ENCODE data around the gene CDC42BPA. TPM values are rescaled to one million over a fixed set of nuclear protein-coding genes. Genes with fewer than 3 reads are reported as not detected.

CDC42BPA gene
- total and polyA plus RNA-seq, 2 donors (not counting 1 experiment from before 2014, with no cell fraction given), result 26.4 to 77.1 TPM

GRCh38 chr1:226995365-226996332 is 322.6 kb downstream of the CDC42BPA start:
- no peak for TF ChIP-seq CTCF (conservative IDR thresholded peaks at IDR 0.05 in 1 of 2, IDR thresholded peaks at IDR 0.05 in 1 of 2; ENCODE audit: low read depth in 1 of 2, low read length in 2 of 2)
- no peak for TF ChIP-seq EZH2 (IDR thresholded peaks at IDR 0.05; ENCODE audit: low read length, missing control alignments)
- no peaks in the 10 kb centered on the region for H3K36me3 ChIP-seq (ENCODE audit: control insufficient read depth, insufficient read depth, low read length)

GRCh38 chr1:226994586-226995364 is 323.5 kb downstream of the CDC42BPA start:
- Histone ChIP-seq H3K27ac (ENCODE audit: insufficient read depth, low read length) (no peak overlapping the region), H3K4me2 (ENCODE audit: extremely low read depth, insufficient read depth, low read length) (no peak overlapping the region), H2AFZ (ENCODE audit: low read length) (no peak overlapping the region), H3K9ac (ENCODE audit: insufficient read depth, low read length) (no peak overlapping the region), H3K79me2 (ENCODE audit: control insufficient read depth, insufficient read depth, low read length) (no peaks in the 10 kb centered on the region), H3K36me3 (ENCODE audit: control insufficient read depth, insufficient read depth, low read length) (no peaks in the 10 kb centered on the region), H4K20me1 (ENCODE audit: control insufficient read depth, extremely low read depth, insufficient read depth, low read length) (no peaks in the 10 kb centered on the region), H3K27me3 (ENCODE audit: control insufficient read depth, insufficient read depth, low read length) (no peaks in the 10 kb centered on the region), H3K4me1 (ENCODE audit: control insufficient read depth, extremely low read depth, insufficient read depth, low read length) (no peaks in the 10 kb centered on the region), H3K4me3 (replicated peaks in 1 of 4; ENCODE audit: control extremely low read depth in 1 of 4, insufficient read depth in 1 of 4, low read depth in 3 of 4, low read length in 4 of 4) (no peak overlapping the region), H3K9me3 (ENCODE audit: control insufficient read depth, insufficient read depth, low read depth, low read length) (no peaks in the 10 kb centered on the region)
- no peak for TF ChIP-seq CTCF (conservative IDR thresholded peaks at IDR 0.05 in 1 of 2, IDR thresholded peaks at IDR 0.05 in 1 of 2; ENCODE audit: low read depth in 1 of 2, low read length in 2 of 2)
- TF ChIP-seq EZH2 (IDR thresholded peaks at IDR 0.05; ENCODE audit: low read length, missing control alignments), result no peak
- DNase-seq (ENCODE audit: low read depth in 2 of 2), result no peak

More at GRCh38 chr1:226995365-226996332, 322.6 kb downstream of the CDC42BPA start:
- no peaks in the 10 kb centered on the region for H3K79me2 ChIP-seq (ENCODE audit: control insufficient read depth, insufficient read depth, low read length)
- no peak overlapping the region for H3K4me3 ChIP-seq (replicated peaks in 1 of 4; ENCODE audit: control extremely low read depth in 1 of 4, insufficient read depth in 1 of 4, low read depth in 3 of 4, low read length in 4 of 4)
- no peaks in the 10 kb centered on the region for H3K27me3 ChIP-seq (ENCODE audit: control insufficient read depth, insufficient read depth, low read length)
- no peak for DNase-seq (ENCODE audit: low read depth in 2 of 2)
- no peak overlapping the region for H2AFZ ChIP-seq (ENCODE audit: low read length)
- H3K4me2 ChIP-seq (ENCODE audit: extremely low read depth, insufficient read depth, low read length), result no peak overlapping the region
- H4K20me1 ChIP-seq (ENCODE audit: control insufficient read depth, extremely low read depth, insufficient read depth, low read length), result no peaks in the 10 kb centered on the region
- no peak overlapping the region for H3K27ac ChIP-seq (ENCODE audit: insufficient read depth, low read length)
- H3K4me1 ChIP-seq (ENCODE audit: control insufficient read depth, extremely low read depth, insufficient read depth, low read length), result no peaks in the 10 kb centered on the region
- no peaks in the 10 kb centered on the region for H3K9me3 ChIP-seq (ENCODE audit: control insufficient read depth, insufficient read depth, low read depth, low read length)
- H3K9ac ChIP-seq (ENCODE audit: insufficient read depth, low read length), result no peak overlapping the region
